ENCODE measurements around the gene NEIL3.

Gene NEIL3, protein sequence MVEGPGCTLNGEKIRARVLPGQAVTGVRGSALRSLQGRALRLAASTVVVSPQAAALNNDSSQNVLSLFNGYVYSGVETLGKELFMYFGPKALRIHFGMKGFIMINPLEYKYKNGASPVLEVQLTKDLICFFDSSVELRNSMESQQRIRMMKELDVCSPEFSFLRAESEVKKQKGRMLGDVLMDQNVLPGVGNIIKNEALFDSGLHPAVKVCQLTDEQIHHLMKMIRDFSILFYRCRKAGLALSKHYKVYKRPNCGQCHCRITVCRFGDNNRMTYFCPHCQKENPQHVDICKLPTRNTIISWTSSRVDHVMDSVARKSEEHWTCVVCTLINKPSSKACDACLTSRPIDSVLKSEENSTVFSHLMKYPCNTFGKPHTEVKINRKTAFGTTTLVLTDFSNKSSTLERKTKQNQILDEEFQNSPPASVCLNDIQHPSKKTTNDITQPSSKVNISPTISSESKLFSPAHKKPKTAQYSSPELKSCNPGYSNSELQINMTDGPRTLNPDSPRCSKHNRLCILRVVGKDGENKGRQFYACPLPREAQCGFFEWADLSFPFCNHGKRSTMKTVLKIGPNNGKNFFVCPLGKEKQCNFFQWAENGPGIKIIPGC

DNA sequence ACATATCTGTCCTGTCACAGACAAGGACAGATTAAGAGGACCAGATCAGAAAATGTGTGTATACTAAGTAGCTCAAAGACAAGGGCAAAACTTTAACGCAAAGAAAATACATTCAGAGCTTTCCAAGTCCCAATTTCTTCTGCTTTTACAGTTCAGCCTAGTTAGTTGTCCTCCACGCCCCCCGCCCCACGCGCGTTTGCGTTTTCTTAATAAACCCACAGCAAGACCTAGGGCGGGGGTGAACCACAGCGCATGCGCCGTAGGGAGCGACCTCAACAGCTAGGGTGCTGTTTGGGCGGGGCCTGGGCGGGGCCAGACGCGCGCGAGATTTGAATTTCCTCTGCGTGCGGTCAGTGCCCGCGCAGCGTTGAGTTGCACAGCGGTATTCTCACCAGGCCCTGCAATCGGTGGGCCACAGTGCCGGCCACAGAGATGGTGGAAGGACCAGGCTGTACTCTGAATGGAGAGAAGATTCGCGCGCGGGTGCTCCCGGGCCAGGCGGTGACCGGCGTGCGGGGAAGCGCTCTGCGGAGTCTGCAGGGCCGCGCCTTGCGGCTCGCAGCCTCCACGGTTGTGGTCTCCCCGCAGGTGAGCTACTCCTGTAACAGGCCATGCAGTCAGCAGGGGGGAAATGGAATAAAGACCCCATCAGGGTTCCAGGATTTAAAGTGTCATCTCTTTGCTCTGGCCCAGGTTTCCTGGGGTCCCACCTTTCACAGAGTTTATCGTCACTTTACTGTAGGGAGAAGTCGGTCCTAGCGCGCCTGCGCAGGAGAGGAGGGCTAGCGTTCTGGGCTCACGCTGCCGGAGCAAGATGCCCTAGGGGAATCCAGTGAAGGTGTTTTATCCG, at the start of gene NEIL3:
Gene NEIL3, plus strand, starts transcription at position 353 of the 850 bp plus-strand sequence. Its CDS starts 80 bp downstream, at position 433.
- in situ Hi-C loops (cut with HindIII; ENCODE audit: low sequenced_read_pairs), result no loop called here

DNA sequence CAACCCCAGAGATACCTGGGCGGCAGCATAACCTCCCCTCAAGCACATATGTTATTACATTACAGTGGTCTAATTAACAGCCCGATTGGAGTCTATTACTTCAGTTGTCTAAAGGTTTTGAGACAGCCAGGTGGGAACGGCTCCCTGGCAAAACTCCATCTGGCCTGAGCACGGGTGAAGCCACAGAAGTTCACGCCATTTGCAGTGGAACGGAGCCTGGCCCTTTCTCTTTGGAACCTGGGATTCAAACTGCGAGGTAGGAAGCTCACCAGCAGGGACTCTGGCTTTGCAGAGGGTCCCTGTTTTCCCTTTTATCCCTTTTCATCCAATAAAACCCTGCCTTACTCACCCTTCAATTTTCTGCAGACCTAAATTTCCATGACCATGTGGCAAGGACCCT, 45.9 kb upstream of the NEIL3 start:
- in situ Hi-C loops (cut with HindIII; ENCODE audit: low sequenced_read_pairs), result no loop called here

DNA sequence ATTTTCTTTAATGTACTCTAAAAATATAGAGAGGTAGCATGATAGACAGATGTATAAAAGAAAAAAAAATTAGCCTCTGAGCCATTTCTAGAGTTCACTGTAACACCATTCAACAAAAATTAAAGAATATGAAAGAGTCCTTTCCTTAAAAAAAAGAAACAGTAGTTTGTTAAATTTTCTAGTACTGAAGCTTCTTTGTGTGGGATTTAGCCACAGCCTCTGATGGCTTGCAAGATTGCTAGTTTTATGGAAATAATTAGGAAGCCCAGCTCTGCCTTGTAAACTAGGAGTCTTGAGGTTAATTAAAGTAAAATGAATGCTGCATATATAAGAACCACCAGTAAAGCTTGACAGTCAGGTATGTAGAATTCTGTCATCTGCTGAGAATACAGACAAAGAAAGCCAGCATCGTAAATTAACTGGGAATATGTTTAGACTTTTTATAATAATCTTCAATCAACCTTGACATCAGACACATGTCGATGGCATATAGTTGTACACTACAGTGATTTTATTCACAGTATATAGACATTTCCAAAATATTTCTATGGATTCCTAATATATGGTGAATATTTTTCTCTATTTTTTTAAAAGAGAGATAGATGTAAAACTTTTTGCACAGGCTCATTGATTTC, 44.8 kb upstream of the NEIL3 start:
- in situ Hi-C loops (cut with HindIII; ENCODE audit: low sequenced_read_pairs), result no loop called here

DNA sequence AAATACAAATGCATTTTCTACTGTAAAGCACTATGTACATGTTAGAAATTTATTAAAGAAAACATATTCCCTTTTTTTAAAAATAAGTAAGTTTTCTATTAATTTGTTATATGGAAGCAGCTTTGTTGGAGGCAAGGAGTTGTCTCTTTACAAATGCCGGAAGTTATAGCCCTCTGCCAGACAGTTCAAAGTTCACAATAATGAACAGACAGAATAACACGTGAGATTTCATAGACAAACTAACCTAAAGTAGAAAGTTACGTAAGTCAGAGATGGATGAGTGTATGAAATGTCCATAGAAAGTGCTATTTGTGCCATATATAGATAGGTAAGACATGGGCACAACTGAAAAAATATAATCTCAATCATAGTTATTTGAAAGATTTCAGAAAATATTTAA, 43.9 kb upstream of the NEIL3 start:
- in situ Hi-C loops (cut with HindIII; ENCODE audit: low sequenced_read_pairs), result no loop called here

DNA sequence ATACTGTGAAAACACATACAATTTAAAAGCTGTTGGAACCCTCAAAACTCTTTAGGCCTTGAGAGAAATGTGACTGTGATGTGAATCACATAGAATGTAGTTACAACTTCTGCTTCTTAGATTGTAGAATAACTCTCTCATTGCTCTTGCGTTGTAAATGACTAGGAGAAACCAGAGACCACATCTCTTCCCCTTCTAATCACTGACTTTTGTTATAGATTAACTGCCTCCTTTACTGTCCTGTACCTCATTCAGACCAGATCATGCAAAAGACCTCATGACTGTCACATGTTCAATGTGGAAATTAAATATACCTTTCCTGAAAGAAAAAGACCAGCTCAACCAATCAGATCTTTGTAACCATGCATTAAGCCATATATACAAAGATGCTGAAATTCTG, 43.2 kb upstream of the NEIL3 start:
- in situ Hi-C loops (cut with HindIII; ENCODE audit: low sequenced_read_pairs), result no loop called here

DNA sequence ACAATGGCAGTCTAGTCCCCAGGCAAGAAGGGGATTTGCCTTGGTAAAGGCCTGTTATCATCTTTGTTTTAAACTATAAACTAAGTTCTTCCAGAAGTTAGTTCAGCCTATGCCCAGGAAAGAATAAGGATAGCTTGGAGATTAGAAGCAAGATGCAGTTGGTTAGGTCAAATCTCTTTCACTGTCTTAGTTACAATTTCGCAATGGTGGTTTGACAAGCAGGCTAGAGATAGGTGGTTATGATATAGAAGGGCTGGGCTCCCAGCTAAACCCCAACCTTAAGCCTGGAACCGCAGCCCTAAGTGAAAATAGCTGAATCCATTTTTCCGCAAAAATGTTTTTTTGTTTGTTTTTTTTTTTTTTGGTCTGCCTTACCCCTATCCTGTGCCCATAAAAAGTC, 41.8 kb upstream of the NEIL3 start:
- in situ Hi-C loops (cut with HindIII; ENCODE audit: low sequenced_read_pairs), result no loop called here

DNA sequence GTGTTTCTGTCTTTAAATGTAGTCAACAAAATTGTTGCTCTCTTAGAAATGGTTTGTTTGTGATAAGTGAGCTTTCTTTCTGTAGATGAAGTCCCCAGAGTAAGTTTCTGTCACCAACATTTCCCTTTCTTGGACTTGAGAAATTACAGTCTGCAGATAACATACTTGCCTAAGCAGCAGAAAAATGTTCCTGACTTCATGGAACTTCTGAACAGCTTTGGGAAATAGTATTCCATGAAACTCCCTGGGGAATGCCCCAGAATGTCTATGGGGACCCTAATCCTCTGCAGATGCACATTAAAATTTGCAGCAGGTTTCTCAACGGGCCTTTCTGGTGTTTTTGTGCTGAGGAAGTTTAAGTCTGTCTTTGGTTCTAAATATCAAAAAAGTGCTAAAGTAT, 38.6 kb upstream of the NEIL3 start:
- in situ Hi-C loops (cut with HindIII; ENCODE audit: low sequenced_read_pairs), result no loop called here

DNA sequence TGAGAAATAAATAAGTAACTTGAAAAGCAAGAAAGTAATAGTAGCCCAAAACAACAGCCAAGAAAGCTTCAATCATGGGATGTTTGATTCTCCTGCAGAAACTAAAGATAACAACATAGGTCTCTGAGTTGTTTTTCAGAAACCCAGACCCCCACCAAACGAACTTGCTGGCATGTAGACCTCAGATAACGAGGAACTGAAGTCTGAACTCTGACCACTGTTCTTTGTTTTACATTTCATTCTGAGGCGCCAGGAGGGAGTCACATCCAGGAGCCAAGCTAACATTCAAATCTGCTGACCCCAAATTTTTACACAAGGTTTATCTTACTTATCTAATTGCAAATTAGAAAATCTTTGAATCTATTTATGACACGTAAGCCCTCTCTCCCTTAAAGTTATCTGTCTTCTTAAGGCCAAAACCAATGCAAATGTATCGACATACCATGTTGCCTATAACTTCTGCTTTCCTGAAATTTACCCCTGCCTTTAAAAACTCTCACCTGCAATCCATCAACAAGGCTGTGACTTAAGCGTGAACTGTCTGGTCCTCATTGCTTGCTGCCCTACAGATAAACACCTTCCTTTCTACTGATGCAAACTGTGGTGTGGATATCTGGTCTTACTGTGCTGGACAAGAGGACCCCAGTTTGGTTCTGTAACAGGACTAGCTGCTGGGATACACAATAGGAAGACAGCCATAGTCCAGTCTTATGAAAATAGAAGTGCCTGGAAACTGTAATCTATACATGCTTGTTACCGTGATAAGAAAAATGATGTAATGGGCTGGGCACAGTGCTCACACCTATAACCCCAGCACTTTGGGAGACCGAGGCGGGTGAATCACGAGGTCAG, 37.5 kb upstream of the NEIL3 start:
- in situ Hi-C loops (cut with HindIII; ENCODE audit: low sequenced_read_pairs), result no loop called here

DNA sequence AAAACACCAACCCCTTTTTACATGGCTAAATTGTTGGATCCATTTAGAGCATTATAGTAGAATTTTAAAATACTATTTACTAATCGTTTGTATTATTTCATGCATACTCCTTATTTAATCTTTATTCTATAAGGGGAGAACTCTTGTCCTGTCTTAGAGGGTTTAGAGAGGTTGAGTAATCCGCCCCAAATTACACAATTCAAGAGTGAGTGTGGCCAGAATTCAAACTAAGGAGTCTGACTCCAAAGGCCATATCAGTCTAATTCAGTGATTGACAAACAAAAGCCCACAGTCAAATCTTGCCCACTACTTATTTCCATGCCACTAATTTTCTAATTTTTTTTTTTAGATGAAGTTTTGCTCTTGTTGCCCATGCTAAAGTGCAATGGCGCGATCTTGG, 33.7 kb upstream of the NEIL3 start:
- in situ Hi-C loops (cut with HindIII; ENCODE audit: low sequenced_read_pairs), result no loop called here

DNA sequence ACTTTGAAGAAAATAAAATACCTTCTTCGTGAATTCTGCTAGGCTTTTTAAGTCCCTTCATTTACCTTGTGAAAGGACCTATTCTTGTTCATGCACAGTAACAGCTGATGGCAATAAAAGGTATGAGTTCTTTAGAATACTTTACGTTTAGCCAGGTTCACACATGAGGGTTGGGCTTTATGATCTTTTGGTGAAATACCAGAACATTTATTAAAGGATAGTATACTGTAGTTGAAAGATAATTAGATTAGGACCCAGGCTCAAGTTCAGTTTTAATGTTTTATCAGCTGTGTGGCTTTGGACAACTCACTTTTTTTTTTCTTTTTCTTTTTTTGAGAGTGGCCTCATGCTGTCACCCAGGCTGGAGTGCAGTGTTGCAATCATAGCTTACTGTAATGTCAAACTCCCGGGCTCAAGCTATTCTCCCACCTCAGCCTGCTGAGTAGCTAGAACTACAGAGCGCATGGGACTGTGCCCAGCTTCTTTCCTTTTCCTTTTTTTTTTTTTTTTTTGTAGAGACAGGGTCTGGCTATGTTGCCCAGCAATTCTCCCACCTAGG, 28.2 kb upstream of the NEIL3 start:
- in situ Hi-C loops (cut with HindIII; ENCODE audit: low sequenced_read_pairs), result no loop called here

DNA sequence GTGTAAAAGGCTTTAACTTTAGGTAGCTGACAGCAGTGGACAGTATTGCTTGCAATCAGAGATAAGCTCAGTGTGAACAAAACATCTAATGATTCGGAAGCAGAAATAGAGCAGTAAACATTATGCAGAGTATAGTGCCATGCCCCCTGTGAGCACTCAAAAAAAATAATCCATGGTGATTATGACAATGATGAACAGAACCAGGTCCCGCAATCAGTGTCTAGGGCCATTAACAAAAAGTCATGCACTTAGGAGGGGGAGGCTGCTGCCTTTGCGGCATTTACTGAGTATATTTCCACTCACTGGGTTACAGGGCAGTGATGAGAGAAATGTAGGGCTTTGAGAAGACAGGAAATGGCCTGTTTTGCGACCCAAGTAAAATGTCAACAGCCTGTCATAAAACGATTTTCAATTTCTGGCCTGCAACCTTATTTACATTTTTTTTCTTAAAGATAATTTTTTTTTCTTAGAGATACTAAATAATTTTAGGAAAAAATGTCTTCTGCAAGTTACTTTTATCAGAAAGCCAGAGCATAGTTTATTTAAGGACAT, 27.3 kb upstream of the NEIL3 start:
- in situ Hi-C loops (cut with HindIII; ENCODE audit: low sequenced_read_pairs), result no loop called here

DNA sequence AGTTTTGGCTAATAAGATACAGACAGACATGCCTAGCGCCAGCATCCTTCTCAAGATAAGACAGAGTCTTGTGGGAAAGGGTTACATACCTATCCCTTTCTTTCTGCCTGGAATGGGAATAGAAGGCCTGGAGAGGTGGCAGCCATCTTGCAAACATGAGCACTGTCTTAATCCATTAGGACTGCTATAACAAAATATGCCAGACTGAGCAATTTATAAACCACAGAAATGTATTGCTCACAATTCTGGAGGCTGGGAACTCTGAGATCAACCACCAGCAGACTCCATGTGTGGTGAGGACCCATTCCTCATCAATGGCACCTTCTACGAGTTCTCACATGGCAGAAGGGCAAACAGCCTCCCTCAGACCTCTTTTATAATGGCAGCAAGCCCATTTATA, 26.5 kb upstream of the NEIL3 start:
- in situ Hi-C loops (cut with HindIII; ENCODE audit: low sequenced_read_pairs), result no loop called here

DNA sequence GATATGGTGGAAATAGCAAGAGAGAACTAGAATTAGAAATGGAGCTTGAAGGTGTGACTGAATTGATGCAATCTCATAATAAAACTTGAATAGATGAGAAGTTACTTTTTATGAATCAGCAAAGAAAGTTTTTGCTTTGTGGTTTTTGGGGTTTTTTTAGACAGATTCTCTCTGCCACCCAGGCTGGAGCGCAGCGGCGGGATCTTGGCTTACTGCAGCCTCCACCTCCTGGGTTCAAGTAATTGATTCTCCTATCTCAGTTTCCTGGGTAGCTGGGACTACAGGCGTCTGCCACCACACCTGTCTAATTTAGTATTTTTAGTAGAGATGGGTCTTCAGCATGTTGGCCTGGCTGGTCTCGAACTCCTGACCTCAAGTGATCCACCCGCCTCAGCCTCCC, 23.7 kb upstream of the NEIL3 start:
- in situ Hi-C loops (cut with HindIII; ENCODE audit: low sequenced_read_pairs), result no loop called here

DNA sequence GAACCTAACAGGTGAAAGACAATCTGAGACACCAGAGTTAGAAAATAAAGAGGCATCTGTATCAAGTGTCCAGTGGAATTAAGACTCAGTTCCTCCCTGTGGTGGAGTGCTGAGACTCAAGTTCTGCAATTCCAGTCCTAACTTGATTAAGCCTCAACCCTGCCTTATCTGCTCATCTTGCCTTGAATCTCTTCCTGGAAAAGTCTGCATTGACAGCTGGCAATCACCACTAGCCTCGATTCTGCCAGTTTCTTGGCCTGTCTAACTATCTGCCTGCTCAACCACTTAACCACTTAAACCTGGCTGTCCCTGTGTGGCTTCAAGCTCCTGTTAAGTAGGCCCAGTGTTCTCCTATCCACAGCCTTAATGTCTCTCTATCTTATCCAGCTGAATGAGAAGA, 22.4 kb upstream of the NEIL3 start:
- in situ Hi-C loops (cut with HindIII; ENCODE audit: low sequenced_read_pairs), result no loop called here

DNA sequence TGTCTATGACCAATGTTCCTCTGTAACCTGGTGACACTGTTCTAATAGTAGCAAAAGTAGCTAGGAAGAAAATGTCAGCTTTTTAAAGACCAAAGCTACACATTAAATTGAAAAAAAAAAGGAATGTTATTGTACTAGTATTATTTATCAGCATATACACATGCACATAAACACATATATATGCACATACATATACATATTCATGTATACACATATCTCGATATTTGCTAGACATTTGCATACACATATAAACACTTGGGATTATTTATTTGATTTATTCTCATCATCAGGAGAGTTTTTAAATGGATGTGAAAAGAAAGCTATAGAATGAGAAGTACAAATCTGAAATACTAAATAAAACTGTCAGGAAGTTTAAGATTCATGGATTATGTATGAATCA, 21.3 kb upstream of the NEIL3 start:
- in situ Hi-C loops (cut with HindIII; ENCODE audit: low sequenced_read_pairs), result no loop called here

DNA sequence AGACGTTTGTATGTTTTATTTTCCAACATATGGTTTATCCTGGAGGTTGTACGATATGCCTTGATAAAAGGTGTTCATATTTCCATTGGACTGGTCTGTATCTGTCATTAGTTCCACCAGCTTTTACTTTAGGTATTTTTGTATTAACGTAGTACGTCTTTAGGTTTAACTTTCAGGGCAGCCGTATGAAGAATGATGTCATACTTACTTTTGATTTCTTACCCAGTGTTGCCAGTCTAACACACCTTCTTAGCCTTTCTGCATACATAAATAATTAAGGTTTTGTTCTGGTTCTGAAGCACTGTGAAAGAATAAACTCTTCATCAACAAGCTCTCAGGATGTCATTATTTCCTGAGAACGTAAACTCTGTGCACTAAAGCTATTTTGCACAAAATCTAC, 18.9 kb upstream of the NEIL3 start:
- in situ Hi-C loops (cut with HindIII; ENCODE audit: low sequenced_read_pairs), result no loop called here

DNA sequence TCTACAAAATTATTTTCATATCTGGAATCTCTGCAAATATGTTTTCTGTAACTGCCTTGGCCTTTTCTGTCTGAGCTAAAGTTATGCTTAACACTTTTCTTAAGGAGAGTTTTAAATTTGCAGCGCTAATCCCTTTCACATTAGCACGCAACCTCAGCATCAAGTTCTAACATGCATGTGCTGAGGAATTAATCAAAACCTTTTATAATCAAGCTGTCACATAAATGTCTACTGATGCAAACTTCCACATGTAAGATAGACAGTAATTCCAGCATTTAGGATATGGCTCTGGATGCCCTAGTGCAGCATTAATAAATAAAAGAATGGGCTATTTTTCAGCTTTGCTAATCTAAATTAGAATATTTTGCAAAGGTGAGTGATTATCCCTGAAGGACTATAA, 17.5 kb upstream of the NEIL3 start:
- in situ Hi-C loops (cut with HindIII; ENCODE audit: low sequenced_read_pairs), result no loop called here

DNA sequence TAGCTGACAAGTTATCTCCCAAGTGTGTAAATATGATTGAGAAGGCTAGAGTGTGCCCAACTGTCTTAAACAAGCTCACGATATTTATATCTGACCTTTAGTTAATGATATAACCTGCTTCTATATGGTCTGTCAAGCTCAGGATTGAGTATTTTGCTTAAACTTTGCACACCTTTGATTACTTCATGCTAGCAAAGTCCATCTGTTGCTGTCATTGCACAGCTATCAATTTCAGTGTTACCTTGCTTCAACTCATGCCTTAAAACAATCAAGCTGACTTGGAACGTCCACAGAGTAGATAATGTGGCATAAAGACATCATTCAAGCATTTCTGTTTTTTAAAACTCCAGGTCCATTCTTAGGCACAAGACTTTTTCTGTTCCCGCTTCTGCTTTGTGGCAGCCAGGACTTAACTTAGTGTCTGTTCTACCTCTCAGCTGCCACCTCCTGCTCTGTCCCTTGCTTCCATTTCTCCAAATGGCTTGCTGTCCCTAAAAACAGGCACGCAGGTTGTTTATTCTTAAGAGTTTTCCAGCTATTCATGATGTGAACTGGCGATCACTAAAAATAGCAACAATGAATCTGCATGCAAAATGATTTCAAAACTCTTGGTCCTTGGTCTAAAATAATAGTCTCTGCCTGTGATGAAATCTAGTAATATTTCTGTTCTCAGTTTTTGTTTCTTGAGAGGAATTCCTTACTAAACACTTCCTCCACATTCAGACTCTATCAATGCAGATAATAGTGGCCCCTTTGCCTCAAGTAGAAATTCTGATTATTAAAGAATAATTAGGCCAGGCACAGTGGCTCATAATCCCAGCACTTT, 16.3 kb upstream of the NEIL3 start:
- in situ Hi-C loops (cut with HindIII; ENCODE audit: low sequenced_read_pairs), result no loop called here

Data from DLD1 (cell line).